Measurements from ENCODE around the gene IFI16.

Gene IFI16

DNA sequence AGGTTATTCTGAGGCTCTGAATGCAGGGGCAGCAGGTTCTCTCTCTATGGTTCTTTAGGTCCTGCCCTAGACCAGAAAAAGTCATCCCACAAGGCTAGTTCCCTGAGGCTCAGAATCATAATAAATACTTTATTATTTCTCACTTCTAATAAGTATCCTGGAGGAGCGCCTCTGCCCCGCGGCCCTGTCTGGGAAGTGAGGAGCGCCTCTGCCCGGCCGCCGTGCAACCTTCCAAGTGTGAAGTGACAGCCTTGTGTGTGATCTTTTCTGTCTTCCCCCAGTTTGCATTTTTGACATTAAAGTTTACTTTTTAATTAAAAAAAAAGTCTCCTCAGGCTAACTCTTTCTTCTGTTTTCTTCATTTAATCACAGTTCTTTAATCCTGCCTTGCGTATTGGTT, 55.4 kb downstream of the IFI16 start:
- Mint-ChIP-seq H3K36me3 (ENCODE audit: low read depth) (peaks cover 27% of the 10 kb centered on the region), H3K4me3 (no peak overlapping the region)

DNA sequence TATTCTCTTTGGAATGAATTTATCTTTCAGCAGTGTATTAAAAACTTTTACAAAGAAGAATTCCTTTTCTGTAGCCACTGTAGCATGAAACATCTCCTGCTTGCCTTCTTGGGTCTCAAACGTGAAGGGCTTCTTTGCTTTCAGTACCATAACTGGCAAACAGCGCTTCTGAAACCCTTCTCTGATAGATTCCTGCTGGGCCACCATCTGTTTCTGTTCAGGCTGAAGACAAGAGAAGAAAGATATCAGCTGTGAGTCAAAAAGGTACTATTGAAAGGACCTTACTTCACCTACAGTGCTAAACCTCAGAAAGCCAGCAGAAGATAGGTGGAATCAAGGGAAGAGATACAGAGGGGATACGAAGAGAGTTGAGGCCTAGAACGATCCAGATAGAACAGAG, 56.4 kb downstream of the IFI16 start:
- H3K36me3 Mint-ChIP-seq (ENCODE audit: low read depth): peaks cover 23% of the 10 kb centered on the region
- no peaks in the 10 kb centered on the region for H3K27me3 Mint-ChIP-seq
- ATAC-seq (no peak), DNase-seq (no peak)
- H3K9me3 Mint-ChIP-seq: no peaks in the 10 kb centered on the region
- H3K27ac Mint-ChIP-seq: peak overlapping the region; percentile 61
- H3K4me3 Mint-ChIP-seq: no peak overlapping the region
- H3K4me1 Mint-ChIP-seq: peaks cover 46% of the 10 kb centered on the region

More for the DNA sequence above, 55.4 kb downstream of the IFI16 start:
- DNase-seq (no peak), ATAC-seq (no peak)
- peaks cover 41% of the 10 kb centered on the region for H3K4me1 Mint-ChIP-seq
- H3K9me3 Mint-ChIP-seq: no peaks in the 10 kb centered on the region
- H3K27me3 Mint-ChIP-seq: no peaks in the 10 kb centered on the region
- H3K27ac Mint-ChIP-seq: no peak overlapping the region

DNA sequence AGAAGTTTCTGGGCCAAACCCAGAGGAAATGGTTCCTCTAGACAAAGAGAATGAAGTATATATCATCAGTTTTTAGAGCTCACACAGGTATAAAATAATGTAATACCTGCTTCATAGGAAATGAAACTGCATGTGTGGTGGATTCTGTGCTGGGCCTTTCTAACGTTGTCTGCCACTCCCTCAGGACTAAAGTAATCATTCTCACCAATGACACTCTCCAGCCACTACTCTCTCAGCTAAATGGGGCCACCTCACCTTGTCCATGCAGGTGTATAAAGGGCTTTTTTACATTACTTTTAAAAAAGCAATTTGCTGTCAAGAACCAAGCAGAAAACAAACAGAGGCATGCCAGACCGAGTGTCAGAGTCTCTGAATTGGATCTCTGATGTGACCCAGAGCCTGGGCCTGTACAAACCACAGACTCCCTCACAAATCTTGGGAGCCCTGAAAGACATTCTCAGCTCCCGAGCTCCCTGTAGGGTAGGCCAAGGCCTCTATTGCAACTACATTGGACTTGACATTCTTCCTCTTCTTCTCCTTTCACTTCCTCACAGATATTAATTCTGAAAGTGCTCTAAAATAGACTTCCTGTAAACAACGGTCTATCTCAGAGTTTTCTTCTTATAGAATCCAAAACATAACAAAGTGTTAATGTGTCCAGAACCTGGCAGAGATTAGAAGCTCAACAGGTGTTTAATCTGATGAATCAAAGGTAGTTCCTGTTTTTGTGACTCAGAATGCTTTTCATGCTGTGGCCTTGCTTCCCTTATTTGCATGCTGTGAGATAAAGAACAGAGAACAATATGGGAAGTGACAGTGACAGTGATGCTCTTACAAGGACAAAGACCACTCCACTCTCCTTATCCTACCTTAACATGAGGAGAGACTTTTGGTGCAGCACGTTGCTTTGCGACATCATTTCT, 58.3 kb downstream of the IFI16 start:
- no peaks in the 10 kb centered on the region for H3K27me3 Mint-ChIP-seq
- peaks cover 54% of the 10 kb centered on the region for H3K4me1 Mint-ChIP-seq
- H3K36me3 Mint-ChIP-seq (ENCODE audit: low read depth): peaks cover 23% of the 10 kb centered on the region
- peak; percentile 50 for ATAC-seq
- no peak for DNase-seq
- peak overlapping the region; percentile 84 for H3K27ac Mint-ChIP-seq
- peak overlapping the region; percentile 49 for H3K4me3 Mint-ChIP-seq
- H3K9me3 Mint-ChIP-seq: no peaks in the 10 kb centered on the region

DNA sequence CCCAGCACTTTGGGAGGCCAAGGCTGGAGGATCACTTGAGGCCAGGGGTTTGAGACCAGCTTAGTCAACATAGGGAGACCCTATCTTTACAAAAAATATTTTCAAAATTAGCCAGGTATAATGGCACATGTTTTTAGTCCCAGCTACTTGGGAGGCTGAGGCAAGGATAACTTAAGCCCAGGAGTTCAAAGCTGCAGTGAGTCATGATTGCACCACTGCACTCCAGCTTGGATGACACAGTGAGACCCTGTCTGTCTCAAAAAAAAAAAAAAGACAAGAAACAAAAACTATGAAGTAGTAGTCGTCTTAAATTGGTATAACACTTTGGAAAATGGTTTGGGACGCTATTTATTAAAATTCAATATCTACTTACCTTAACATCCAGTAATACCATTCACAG, 59.2 kb downstream of the IFI16 start:
- peaks cover 19% of the 10 kb centered on the region for H3K36me3 Mint-ChIP-seq (ENCODE audit: low read depth)
- no peaks in the 10 kb centered on the region for H3K9me3 Mint-ChIP-seq
- H3K4me1 Mint-ChIP-seq: peaks cover 54% of the 10 kb centered on the region
- no peak overlapping the region for H3K4me3 Mint-ChIP-seq
- DNase-seq (no peak), ATAC-seq (peak; percentile 40)
- H3K27ac Mint-ChIP-seq: peak overlapping the region; percentile 14
- H3K27me3 Mint-ChIP-seq: no peaks in the 10 kb centered on the region

DNA sequence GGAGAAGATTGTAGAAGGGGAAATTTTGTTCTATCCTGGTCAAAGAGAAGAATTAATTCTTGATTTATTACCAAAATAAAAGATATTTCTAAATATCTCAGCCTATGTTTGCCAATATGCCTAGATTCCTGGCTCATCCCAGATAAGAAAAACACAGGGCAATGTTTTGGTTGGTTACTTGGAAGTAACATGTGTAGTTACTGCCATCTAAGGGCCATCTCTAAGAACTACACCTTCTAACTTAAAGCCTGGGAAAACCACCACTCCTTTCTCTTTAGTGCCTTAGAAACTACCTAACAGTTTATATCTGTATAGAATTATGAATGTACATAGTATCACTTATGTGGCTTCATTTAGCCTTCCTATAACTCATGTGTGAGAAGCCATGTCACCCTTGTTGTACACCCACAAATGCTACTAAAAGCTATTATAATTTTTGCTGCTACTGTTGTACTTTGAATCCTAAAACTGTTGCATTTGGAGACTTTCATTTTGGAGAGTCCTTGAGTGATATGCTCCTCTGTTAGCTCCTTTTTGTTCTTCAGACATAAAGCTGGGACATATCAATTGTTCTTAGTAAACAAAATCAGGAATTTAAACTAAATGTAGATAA, 62.4 kb downstream of the IFI16 start:
- Mint-ChIP-seq H3K27me3 (no peaks in the 10 kb centered on the region), H3K36me3 (ENCODE audit: low read depth) (peaks cover 11% of the 10 kb centered on the region), H3K4me1 (peaks cover 55% of the 10 kb centered on the region), H3K4me3 (no peak overlapping the region), H3K9me3 (no peaks in the 10 kb centered on the region), H3K27ac (no peak overlapping the region)
- no peak for DNase-seq
- ATAC-seq: no peak

DNA sequence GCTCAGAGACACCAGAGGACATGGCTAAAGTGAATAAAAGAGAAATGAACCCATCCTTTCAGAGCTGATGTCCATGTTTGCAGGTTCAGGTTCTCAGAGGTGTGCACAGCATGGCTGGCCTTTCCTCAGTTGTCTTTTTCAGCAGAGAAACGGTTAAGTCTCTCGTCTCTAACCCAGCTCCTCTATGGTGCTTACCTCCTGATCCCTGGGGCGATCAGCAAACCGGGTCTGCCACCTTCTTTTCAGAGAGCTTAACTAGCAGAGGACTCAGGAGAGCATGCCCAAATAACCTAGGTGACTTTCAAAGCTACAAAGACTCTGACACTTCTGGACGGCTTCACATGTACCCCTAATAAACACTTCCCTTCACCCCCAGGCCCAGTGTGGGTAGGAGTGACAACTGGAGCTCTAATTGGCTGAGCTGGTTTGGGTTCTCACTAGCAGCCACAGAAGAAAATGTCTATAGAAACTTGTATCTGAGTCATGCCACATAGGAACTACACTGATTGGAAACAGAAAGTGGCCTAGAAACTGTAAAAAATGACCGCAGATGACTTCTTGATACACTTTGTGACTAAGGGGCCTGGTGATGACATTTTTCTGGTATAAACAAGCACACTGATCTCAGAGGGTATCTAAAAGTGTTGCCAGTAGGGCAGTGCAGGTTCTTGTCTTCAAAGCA, 66.9 kb downstream of the IFI16 start, which contains the start of gene AIM2:
TSS of gene AIM2 (minus strand) at position 329 of the 682 bp plus-strand sequence. CDS start 3,267 bp downstream, outside the sequence.
- Mint-ChIP-seq H3K27ac (peak within 1 kb of the TSS; percentile 95), H3K4me3 (peak within 1 kb of the TSS; percentile 73), H3K9me3 (no peaks in the 10 kb centered on the region), H3K27me3 (peaks cover 2% of the 10 kb centered on the region), H3K36me3 (ENCODE audit: low read depth) (peaks cover 5% of the 10 kb centered on the region), H3K4me1 (peaks cover 42% of the 10 kb centered on the region)
- DNase-seq (peak; percentile 49), ATAC-seq (peak; percentile 91)

DNA sequence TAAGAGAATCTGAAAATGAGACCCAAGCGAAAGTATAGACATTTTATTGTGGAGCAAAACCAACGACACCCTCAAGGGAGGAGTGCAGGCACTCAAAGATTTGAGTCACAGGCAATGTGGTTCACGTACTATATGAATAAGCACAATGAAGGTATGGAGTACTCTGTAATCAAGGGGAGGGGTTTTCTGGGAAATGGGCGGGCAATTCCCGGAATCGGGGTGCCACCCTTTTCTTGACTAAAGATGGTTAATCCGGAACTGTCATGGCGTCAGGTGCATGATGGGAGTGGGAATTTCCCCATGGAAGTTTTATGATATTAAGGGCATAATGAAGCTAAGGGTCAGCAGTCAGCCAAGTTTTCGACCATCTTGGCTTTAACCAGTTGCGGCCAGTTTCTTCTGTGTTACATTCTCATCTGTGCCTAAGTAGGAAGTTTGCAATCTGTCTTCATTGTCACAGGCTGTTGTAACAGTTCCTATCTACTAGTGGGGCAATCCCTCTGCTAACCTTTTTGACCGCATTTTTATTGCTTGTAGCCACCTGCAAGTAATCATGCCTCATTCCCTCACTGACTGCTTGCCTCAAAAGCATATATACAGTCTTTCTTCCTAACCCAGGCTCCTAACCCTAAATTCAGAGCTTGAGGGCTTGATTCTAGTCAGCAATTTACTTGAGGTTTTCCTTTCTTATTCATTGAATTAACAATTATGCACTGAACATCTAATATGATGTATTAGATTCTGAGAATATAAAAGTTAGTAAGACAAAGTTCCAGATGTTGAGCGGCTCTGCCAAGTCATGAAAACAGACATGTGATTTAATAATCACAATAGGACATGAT, 67.6 kb downstream of the IFI16 start:
- H3K4me1 Mint-ChIP-seq: peaks cover 39% of the 10 kb centered on the region
- H3K36me3 Mint-ChIP-seq (ENCODE audit: low read depth): peaks cover 5% of the 10 kb centered on the region
- H3K27ac Mint-ChIP-seq: peak overlapping the region; percentile 95
- H3K9me3 Mint-ChIP-seq: no peaks in the 10 kb centered on the region
- peak overlapping the region; percentile 73 for H3K4me3 Mint-ChIP-seq
- ATAC-seq (peak; percentile 89), DNase-seq (peak; percentile 88)
- peaks cover 2% of the 10 kb centered on the region for H3K27me3 Mint-ChIP-seq

DNA sequence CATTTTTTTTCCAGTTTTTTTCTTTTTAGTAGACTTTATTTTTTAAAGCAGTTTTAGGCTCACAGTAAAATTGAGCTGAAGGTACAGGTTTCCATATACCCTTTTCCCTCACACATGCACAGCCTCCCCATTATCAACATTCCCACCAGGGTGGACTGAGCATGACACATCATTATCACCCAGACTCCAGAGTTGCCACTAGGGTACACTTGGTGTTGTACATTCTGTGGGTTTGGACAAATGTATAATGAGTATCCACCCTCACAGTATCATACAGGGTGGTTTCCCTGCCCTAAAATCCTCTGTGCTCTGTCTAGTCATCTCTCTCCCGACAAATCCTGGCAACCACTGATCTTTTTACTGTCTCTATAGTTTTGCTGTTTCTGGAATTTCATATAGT, 69.8 kb downstream of the IFI16 start:
- no peak overlapping the region for H3K27ac Mint-ChIP-seq

DNA sequence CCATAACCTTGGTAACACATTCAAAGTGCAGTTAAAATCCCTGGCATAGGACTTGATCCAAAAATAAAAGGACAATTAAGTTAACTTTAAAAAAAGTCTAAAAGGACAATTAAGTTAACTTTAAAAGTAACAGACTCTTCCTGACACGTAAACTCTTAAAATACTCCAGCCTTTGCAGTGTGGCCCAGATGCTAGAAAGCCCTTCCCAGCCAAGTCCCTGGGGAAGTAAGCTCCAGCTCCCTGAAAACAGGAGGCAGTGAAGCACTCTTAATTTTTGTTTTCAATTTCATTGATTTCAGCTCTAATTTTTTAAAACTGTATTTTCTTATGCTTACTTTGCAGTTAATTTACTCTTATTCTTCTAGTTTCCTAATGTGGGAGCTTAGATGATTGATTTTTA, 71.9 kb downstream of the IFI16 start:
- Mint-ChIP-seq H3K27ac (no peak overlapping the region), H3K9me3 (no peaks in the 10 kb centered on the region), H3K4me3 (no peak overlapping the region), H3K4me1 (peaks cover 28% of the 10 kb centered on the region), H3K36me3 (ENCODE audit: low read depth) (no peaks in the 10 kb centered on the region), H3K27me3 (peaks cover 2% of the 10 kb centered on the region)
- DNase-seq (no peak), ATAC-seq (no peak)

More for the DNA sequence above, 69.8 kb downstream of the IFI16 start:
- no peaks in the 10 kb centered on the region for H3K36me3 Mint-ChIP-seq (ENCODE audit: low read depth)
- no peak overlapping the region for H3K4me3 Mint-ChIP-seq
- peaks cover 34% of the 10 kb centered on the region for H3K4me1 Mint-ChIP-seq
- ATAC-seq: no peak
- H3K9me3 Mint-ChIP-seq: no peaks in the 10 kb centered on the region
- peaks cover 2% of the 10 kb centered on the region for H3K27me3 Mint-ChIP-seq
- no peak for DNase-seq

DNA sequence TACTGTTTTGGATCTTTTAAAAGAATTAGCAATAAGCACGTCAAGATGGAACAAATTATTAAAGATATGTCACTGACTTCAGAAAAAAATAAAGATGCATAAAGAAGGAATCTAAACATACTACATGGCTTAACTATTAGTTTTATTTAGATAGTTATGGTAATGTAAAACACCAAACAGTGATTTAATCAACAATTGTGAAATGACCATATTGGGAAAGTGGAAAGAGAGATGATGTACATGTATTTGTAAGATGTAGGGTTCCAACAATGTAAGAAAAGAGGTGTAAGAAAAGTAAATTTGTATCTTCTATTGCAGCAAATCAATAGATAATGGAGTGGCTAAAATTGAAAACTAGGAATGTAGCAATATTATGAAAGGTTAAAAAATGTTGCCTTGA, 73.3 kb downstream of the IFI16 start:
- ATAC-seq (no peak), DNase-seq (no peak)
- Mint-ChIP-seq H3K4me3 (no peak overlapping the region), H3K4me1 (peaks cover 22% of the 10 kb centered on the region), H3K27ac (no peak overlapping the region), H3K36me3 (ENCODE audit: low read depth) (no peaks in the 10 kb centered on the region), H3K27me3 (peaks cover 2% of the 10 kb centered on the region), H3K9me3 (no peaks in the 10 kb centered on the region)

DNA sequence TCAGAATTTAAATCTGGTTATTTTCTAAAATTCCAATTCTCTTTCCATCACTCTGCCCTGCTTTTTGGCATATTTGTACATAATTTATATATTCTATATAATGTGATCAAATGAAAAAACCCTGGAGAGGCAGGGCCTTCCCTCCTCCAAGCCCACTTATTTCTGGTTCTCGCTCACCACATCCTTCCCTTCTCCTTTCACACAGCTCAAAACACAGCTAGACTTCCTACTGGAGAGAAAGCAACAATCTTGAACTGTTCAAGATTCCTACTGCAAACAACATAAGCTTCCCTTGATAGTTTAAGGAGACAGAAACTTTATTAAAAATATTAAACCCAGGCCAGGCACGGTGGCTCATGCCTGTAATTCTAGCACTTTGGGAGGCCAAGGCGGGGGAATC, 74.4 kb downstream of the IFI16 start:
- Mint-ChIP-seq H3K27me3 (no peaks in the 10 kb centered on the region), H3K4me1 (peaks cover 27% of the 10 kb centered on the region)
- no peak for ATAC-seq

DNA sequence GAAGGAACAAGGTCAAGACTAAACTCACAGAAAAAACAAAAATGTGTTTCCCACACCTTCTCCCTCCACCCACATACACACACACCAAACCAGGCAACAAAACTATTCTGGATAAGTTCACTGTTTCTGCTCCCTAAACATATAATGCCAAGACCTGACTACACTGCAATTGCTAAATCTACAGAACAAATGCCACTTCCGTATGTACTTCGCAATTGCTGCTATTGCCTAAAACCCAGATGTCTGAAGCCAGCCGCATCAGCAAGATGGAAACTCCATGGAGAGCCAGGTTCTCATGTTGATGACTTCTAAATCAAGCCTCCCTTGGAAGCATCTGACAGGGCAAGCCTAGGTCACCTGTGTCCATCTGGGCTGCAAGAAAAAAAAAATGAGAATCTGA, 75.2 kb downstream of the IFI16 start:
- Mint-ChIP-seq H3K4me3 (no peak overlapping the region), H3K36me3 (ENCODE audit: low read depth) (no peaks in the 10 kb centered on the region), H3K9me3 (no peaks in the 10 kb centered on the region), H3K4me1 (peaks cover 27% of the 10 kb centered on the region), H3K27me3 (no peaks in the 10 kb centered on the region), H3K27ac (no peak overlapping the region)
- DNase-seq (no peak), ATAC-seq (no peak)

More for the DNA sequence above, 74.4 kb downstream of the IFI16 start:
- DNase-seq: no peak
- H3K4me3 Mint-ChIP-seq: no peak overlapping the region
- no peaks in the 10 kb centered on the region for H3K9me3 Mint-ChIP-seq
- H3K27ac Mint-ChIP-seq: no peak overlapping the region
- no peaks in the 10 kb centered on the region for H3K36me3 Mint-ChIP-seq (ENCODE audit: low read depth)

DNA sequence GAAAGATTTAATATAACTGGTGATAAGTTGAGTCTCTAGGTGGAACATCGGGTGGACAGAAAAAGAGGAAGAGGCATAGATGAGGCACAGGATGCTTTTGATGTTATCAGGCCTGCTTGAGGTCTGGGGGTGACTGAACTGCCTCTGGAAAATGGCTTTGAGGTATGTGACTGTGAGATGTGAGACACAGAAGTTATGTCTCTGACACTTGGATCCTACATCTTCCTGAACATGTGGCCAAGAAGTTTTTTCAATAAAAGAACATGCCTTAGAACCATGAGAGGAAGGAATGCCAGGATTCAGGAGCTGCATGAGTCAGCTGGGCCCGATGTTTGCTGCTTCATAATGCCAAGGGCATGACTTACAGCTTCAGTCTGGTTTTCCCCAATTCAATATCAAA, 78.3 kb downstream of the IFI16 start:
- H3K27me3 Mint-ChIP-seq: no peaks in the 10 kb centered on the region
- ATAC-seq (no peak), DNase-seq (no peak)
- H3K4me3 Mint-ChIP-seq: no peak overlapping the region
- H3K4me1 Mint-ChIP-seq: peaks cover 53% of the 10 kb centered on the region
- H3K9me3 Mint-ChIP-seq: no peaks in the 10 kb centered on the region
- peak overlapping the region; percentile 60 for H3K27ac Mint-ChIP-seq
- no peaks in the 10 kb centered on the region for H3K36me3 Mint-ChIP-seq (ENCODE audit: low read depth)

Data from activated naive CD8-positive, alpha-beta T cell treated with anti-CD3 and anti-CD28 coated beads, Interleukin-2, amount 50 U/mL, for 24 hours (primary cell).